ENCODE measurements around the gene URM1.

Gene URM1

DNA sequence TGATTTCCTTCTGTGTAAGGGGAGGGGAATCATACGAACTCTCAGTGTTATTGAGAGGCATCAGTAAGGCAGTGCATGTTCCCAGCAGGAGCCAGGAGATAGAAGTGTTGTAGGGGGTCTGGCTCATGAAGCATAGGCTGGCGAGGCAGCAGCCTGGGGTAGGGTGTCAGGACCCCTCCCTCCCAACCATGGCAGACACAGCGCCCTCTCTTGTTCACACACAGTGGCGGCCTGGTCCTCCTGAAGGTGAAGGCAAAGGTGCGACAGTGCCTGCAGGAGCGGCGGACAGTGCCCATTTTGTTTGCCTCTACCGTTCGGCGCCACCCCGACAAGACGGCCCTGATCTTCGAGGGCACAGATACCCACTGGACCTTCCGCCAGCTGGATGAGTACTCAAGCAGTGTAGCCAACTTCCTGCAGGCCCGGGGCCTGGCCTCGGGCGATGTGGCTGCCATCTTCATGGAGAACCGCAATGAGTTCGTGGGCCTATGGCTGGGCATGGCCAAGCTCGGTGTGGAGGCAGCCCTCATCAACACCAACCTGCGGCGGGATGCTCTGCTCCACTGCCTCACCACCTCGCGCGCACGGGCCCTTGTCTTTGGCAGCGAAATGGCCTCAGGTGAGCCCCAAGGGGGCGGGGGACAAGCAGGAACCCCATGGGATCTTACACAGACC, 26.1 kb upstream of the URM1 start:
- DNase-seq (ENCODE audit: extremely low read depth in 1 of 2, low read depth in 1 of 2), result no peak

DNA sequence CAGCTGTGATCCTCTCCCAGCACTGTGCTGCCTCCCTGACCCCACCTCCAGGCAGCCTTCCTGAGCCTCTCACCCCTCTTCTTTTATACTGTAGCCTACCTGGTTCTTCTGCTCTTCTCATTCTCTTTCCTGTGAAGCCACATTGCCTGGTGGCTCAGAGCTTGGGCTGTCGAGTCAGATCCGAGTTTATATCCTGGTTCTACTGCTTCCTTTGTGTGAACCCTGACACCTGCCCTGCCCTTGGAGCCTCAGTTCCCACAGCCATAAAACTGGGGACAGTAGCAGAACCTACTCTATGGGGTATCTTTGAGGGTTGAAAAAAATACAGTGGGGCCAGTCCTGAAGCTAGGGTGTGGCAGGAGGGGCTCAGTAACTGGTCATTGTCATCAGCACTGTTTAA, 22.0 kb upstream of the URM1 start:
- no peak for DNase-seq (ENCODE audit: extremely low read depth in 1 of 2, low read depth in 1 of 2)

DNA sequence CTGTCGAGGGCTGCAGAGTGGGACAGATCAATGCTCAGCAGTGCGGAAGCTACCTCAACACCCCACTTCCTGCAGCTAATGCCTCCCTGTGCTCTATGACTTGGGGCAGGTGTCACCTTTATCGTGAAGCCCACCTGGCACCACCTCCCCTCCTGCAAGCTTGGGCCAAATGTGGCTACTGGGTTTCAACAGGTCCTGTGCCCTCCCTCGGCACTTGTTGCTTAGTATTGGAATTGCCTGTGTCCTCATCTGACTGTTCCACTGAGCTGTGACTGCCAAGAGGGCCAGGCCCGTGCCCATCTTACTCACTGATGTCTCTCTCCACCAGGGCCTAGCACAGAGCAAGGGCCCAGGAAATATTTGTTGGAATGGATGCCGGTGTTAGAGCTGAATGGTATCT, 21.4 kb upstream of the URM1 start:
- DNase-seq (ENCODE audit: extremely low read depth in 1 of 2, low read depth in 1 of 2), result no peak

DNA sequence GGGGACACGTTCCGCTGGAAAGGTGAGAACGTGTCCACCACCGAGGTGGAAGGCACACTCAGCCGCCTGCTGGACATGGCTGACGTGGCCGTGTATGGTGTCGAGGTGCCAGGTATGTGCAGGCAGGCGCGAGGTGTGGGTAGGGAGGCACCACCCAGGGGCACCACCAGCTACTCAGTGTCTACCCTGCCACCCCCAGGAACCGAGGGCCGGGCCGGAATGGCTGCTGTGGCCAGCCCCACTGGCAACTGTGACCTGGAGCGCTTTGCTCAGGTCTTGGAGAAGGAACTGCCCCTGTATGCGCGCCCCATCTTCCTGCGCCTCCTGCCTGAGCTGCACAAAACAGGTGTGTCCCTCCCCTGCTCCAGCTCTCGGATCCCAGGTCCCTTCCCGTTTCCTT, 15.7 kb upstream of the URM1 start:
- no peak for DNase-seq (ENCODE audit: extremely low read depth in 1 of 2, low read depth in 1 of 2)

DNA sequence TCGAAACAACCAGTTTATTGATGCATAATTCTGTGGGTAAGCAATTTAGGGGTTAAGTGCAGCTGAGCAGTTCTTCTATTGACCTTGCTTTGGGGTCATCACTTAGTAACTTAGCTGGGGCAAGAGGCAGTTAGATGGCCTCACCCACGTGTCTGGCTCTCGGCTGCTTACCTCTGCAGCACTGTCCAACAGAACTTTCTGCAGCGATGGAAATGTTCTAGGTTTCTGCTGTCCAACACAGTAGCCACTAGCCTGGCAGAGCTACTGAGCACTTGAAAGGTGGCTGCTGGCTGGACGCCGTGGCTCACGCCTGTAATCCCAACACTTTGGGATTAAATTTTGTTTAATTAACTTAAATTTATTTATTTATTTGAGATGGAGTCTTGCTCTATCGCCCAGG, 13.1 kb upstream of the URM1 start:
- DNase-seq (ENCODE audit: extremely low read depth in 1 of 2, low read depth in 1 of 2), result no peak

DNA sequence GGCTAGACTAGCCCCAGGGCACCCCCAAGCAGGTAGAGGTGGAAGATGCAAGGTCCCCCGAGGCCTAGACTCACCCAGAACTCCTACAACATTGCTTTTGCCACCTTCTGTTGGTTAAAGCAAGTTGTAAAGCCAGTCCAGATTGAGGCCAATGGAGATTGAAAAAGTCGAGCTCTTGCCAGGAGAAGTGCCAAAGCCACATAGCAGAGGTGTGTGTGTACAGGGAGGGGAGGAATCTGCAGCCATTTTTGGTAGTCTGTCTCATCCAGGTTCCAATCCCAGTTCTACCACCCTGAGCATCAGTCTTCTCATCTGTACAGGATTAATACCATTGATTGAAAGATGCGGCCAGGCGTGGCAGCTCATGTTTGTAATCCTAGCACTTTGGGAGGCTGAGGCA, 12.3 kb upstream of the URM1 start:
- no peak for DNase-seq (ENCODE audit: extremely low read depth in 1 of 2, low read depth in 1 of 2)

DNA sequence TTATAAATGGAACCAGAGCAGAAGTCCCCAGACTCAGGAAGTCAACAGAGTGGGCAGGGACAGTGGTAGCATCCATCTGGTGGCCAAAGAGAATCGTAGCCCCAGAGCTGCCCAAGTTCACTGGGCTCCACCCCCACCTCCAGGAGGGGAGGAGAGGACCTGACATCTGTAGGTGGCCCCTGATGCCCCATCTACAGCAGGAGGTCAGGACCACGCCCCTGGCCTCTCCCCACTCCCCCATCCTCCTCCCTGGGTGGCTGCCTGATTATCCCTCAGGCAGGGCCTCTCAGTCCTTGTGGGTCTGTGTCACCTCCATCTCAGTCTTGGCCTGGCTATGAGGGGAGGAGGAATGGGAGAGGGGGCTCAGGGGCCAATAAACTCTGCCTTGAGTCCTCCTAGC, 10.3 kb upstream of the URM1 start:
- no peak for DNase-seq (ENCODE audit: extremely low read depth in 1 of 2, low read depth in 1 of 2)

DNA sequence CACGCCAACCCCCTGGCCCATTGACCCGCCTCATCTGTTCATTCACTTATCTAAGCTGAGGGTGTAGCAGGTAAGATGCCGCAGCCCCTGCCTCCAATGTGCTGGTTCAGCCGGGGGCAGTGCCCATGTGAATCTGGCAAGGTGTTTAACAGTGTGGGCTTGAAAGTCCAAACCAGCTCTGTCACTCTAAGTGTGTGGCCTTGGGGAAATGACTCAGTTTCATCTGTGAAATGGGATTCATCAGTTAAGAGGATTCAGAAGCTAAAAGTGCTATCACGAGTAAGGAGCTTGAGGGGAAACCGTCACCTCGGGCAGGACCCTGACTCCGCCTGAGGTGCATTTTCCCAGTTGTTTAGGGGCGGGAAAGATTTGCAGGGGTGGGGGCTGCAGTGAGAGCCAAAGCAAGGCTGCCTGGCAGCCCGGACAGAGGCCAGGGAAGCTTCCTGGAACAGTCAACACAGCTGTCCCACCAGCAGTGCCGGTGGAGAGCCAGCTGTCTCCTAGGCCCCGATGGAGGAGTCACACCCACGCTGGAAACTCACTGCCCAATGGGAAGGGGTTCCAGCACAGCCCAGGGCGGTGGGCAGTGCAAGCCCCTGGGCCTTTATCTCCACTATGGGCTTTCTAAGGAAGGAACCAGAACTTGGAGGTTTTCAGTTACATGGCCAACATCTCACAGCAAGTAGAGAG, 9.7 kb upstream of the URM1 start:
- no peak for DNase-seq (ENCODE audit: extremely low read depth in 1 of 2, low read depth in 1 of 2)

DNA sequence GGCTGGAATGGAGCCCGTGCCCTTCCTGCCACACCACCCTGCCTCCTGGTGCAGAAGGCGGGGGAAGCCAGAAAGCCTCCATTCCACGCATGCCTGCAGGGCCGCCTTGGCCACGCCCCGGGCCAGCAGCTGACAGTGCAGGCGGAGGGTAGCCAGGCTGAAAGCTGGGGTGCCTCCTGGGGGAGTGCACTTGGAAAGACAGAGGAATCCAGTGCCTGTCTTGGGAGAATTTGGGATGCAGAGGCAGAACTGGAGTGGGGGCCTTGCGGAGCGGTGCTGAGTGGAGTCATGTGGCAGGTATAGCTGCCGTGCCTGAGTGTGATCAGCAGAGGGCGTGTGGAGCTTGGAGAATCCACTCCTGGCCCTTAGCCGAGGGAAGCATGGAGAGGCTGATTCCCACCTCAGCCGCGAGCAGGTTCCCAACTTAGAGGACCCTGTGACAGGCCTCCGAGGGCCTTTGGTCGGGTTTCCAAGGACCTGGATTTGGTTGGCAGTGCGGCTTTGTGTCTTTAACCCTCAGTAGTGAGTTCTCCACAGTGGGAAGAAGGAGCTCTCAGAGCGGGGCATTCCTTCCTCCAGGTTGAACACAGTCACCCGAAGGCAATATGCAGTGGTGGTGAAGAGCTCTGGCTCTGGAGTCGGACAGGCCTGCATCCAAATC, 9.1 kb upstream of the URM1 start:
- DNase-seq (ENCODE audit: extremely low read depth in 1 of 2, low read depth in 1 of 2), result peak; percentile 20 to 52

DNA sequence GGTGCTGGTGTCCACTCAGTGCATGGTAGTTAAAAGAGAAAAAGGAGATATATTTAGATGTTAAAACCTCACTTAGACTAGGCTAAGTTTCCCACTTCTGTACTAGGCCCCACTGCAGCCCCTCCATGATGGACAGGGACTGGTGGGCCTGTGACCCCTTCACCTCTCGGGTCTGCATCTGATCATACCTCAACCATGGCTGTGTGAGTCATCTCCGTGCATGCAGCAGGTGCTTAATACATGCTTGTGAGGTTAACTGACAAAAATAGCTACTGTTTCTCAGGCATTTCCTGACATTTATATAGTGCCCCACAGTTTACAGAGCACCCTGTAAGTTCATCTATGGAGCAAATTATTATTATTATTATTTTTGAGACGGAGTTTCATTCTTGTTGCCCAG, 8.4 kb upstream of the URM1 start:
- no peak for DNase-seq (ENCODE audit: extremely low read depth in 1 of 2, low read depth in 1 of 2)

DNA sequence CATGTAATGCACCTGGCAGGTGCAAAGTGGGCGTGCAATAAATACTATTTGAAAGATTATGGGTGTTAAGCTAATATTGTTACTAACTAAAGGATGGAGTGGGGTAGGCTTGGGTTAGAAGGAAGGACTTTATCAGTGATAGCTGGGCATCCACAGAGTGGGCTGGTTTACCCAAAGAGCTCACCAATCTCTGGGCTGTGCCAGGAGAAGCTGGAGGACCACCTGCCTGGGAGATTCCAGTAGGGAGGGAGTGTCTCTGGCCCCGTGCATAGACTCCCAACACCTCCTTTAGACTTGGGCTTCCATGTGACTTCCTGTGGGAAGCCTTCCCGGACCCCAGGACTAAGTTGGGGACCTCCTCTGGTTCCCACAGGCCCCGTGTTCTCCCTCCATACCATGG, 5.6 kb upstream of the URM1 start:
- DNase-seq (ENCODE audit: extremely low read depth in 1 of 2, low read depth in 1 of 2), result no peak

DNA sequence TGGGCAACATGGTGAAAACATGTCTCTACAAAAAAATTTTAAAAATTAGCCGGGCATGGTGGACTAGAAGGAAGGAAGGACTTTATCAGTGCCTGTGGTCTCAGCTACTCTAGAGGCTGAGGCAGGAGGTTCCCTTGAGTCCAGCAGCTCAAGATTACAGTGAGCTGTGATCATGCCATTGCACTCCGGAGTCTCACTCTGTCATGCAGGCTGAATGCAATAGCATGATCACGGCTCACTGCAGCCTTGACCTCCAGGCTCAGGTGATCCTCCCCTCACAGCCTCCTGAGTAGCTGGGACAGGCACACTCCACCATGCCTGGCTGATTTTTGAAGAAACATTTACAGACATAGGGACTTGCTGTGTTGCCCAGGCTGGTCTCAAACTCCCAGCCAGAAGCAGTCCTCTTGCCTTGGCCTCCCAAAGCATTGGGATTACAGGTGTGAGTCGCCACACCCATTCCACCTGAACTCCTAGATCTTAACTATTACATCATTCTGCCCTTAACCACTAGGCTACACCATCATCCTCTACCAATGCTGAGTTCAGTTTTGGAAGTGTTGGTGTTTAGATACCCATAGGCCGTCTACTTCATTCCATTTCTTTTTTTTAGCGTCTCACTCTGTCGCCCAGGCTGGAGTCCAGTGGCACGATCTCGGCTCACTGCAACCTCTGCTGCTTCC, 2.0 kb upstream of the URM1 start:
- DNase-seq (ENCODE audit: extremely low read depth in 1 of 2, low read depth in 1 of 2), result no peak

DNA sequence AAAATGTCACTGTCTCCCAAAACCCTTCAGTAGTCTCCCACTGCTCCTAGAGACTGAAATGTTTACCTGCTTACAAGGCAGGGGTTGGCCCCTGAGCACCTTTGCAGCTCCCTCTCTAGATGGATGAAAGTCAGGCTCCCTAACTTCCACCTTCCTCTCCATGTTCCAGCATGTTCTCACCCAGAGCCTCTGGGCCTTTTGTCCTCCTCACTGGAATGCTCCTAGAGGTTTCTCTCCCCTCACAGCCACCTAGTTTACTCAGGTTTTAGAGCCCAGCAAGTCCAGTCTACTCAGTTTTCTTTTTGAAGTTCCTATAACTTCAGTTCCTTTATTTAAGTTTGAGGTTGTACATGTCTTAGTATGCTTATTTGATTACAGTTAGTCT, 815 bp upstream of the URM1 start:
- DNase-seq (ENCODE audit: extremely low read depth in 1 of 2, low read depth in 1 of 2), result no peak

DNA sequence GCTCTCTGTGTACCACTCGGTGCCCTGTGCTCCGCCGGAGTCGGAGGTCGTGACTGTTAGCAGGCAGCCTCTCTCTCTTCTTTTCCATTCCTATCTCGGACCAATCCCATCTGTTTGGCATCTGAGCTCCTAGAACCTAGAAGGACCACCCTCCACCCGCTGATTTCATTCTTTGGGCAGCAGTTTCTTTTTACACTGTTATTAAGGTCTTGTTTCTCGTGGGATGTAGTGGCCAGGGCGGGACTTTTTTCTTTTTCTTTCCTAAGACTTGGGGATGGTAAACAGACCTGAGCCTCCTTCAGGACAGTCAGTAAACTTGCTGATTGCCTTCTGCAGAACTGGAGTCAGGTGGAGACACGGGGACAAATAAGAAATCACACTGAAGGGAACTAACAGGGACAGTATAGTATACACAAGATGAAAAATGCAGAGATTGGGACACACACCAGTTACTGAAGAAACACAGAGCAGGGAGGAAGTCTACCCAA, 500 bp downstream of the URM1 start:
- DNase-seq (ENCODE audit: extremely low read depth in 1 of 2, low read depth in 1 of 2), result no peak

DNA sequence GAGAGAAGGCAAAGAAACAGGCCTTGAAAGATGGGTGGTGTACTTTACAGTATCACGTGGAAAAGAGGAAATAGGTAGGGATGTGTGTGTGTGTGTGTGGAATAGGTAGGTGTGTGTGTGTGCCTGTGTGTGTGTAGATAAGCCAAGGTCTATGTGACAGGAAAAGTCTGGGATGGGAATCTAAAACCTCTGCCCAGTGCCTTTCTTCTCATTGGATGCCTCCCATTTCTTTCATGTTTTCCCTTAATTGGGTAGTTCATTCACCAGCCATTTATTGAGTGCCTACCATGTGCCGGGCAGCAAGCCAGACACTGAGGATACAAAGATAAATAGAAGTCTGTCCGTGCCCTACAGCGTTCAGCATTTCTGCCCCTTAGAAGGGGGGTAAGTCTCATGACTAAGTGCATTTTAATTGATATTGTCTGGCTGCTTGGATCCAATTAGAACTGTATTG, 1.0 kb downstream of the URM1 start:
- DNase-seq (ENCODE audit: extremely low read depth in 1 of 2, low read depth in 1 of 2), result no peak

DNA sequence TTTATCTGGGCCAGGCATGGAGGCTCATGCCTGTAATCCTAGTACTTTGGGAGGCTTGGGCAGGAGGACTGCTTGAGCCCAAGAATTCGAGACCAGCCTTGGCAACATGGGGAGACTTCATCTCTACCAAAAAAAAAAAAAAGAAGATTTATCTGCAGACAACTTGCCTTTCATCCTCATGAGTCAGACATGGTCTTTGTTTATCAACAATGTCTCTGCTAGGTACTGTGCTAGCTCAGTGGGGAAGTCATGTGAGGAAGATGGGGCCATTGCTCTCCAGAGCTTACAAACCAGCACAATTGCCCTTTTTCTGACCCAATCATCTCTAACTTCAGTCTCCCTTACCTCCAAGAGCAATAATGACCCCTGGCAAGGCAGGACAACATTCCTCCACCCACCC, 1.6 kb downstream of the URM1 start:
- DNase-seq (ENCODE audit: extremely low read depth in 1 of 2, low read depth in 1 of 2), result no peak

DNA sequence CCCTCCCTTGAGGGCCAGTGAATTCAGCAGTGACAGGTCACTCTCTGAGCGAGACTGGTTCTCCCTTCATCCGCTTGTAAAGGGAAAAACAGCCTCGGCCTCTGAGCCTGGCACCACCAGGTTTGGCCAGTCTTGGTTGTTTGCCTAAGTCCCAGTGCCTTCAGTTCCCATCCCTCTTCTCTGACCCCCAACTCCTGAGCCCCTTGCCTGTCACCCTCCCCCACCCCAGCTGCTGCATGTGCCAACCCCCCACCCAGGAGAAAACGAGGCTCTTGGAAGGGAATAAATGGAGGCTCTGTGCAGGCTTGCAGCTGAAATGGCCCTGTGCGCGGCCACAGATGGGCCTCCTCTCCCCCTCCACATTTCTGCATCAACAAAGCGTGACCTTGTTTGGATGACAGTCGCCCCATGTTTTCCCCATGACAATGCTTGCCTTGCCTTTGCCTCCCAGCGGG, 3.1 kb downstream of the URM1 start:
- no peak for DNase-seq (ENCODE audit: extremely low read depth in 1 of 2, low read depth in 1 of 2)

DNA sequence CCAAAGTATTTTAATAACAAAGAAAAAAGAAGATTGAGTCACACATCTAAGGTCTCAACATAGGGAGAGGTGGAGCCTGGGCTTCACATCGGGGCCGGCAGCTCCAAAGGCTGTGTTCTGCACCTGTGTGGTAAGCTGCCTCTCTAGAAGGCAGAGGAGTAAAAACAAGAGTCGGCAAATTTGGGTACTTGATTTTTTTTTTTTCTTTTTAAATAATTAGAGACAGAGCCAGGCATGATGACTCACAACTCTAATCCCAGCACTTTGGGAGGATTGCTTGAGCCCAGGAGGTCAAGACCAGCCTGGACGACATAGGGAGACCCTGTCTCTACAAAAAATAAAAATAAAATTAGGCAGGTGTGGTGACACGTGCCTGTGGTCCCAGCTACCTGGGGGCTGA, 4.7 kb downstream of the URM1 start:
- DNase-seq (ENCODE audit: extremely low read depth in 1 of 2, low read depth in 1 of 2), result no peak

DNA sequence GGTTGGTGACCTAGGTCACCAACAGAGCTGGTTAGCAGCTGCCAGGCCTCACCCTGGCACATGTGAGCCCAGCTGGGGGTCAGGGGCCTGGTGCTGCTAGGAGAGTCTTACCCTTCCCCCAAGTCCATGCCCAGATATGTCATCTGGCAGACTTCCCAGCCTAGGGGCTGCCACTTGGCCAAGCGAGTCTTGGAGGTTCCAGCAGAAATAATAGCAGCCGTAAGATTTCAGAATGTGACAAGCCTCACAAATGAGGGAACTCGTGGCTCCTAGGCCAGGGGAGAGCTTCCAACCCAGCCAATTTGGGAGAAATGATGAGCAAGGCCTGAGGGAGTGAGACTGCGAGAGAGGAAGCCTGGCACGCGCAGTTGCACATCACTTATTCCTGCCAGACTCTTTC, 11.1 kb downstream of the URM1 start:
- no peak for DNase-seq (ENCODE audit: extremely low read depth in 1 of 2, low read depth in 1 of 2)

DNA sequence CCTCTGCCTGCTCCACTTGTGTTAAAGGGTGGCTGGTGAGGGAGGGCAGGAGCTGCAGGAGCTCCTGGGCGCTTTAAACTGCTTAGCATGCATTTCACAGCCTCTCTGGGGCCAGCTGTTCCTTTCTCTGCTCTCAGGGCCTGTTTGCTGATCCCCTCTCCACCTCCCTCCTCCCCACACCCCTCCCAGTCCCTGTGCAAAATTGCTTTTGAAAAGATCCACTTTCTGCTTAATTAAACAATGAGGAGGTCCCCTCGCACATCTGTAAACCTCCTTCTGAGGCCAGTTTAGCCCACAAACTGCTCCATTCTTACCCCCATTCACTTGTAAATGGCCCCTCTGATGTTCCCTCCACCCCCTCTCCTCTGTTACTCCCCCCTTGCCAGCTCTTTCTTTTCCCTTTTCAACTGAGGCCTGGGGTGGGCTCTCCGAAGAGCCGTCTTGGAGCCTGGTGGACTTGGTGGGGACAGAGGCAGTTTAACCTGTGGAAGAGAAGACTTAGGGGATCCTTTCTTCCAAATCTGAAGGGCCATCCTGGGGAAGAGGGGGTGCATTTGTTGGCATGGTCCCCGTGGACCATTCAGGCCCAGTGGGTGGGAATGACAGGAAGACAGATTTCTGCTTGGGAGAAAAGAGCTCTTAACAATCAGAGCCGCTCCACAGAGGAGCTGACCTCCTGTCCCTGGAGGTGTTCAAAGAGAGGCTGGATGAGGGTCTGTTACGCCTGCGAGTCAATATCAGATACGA, 12.0 kb downstream of the URM1 start:
- no peak for DNase-seq (ENCODE audit: extremely low read depth in 1 of 2, low read depth in 1 of 2)

DNA sequence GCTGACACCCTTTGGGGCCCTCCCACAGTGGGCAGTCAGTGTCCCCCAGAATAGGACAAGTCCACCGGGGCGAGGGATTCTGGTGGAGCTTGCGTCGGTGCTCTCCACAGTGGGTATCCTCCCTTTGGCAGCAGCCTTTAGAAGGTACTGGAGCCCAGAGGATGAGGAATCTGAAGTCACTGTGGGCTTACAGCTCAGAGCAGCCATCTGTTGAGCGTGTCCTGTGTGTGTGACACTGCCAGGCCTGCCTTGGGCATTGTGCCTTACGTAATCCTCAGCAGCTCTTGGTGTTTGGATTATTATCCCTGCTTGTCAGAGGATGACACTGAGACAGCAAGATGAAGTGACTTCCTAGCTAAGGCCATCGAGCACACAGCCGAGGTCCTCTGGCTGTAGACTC, 12.6 kb downstream of the URM1 start:
- DNase-seq (ENCODE audit: extremely low read depth in 1 of 2, low read depth in 1 of 2), result no peak
